Neutrophil (primary cell): ENCODE measurements around the gene KIAA0825.

Source experiments
- H3K27ac ChIP-seq: fragments of 200-600 bp; sonication (generic); 2 replicates; pipeline ENCODE4 v1.5.1; 2016; ENCODE audit warnings: mild to moderate bottlenecking, moderate library complexity
- H3K27me3 ChIP-seq: fragments of 200-600 bp; sonication (generic); 2 replicates; pipeline ENCODE4 v1.6.0; 2016; ENCODE audit warnings: mild to moderate bottlenecking
- H3K36me3 ChIP-seq: fragments of 200-600 bp; sonication (generic); 2 replicates; pipeline ENCODE4 v1.5.1; 2017
- H3K4me1 ChIP-seq, 2 experiments: fragments of 200-600 bp in 1 of 2; sonication (generic) in 1 of 2; 1 replicate in 1 of 2; 2 replicates in 1 of 2; pipeline versions ENCODE4 v1.5.1 to v1.6.1; 2013 to 2016; ENCODE audit warnings: low read depth in 1 of 2, low read length in 1 of 2, mild to moderate bottlenecking in 1 of 2, moderate library complexity in 1 of 2; ENCODE audit not compliant: control insufficient read depth in 1 of 2, insufficient read depth in 1 of 2
- H3K4me3 ChIP-seq, 2 experiments: fragments of 200-600 bp in 1 of 2; sonication (generic) in 1 of 2; 1 replicate in 1 of 2; 2 replicates in 1 of 2; pipeline ENCODE4 v1.5.1; 2013 to 2016; ENCODE audit warnings: low read depth in 1 of 2, low read length in 1 of 2, mild to moderate bottlenecking in 1 of 2, moderate library complexity in 1 of 2
- H3K9me3 ChIP-seq: fragments of 200-600 bp; sonication (generic); 2 replicates; pipeline ENCODE4 v1.5.1; 2016
- TF ChIP-seq, protein P1 (sequence below): fragments of 200-600 bp; sonication (generic); IDR thresholded peaks from 2 replicates; pipeline ENCODE4 v1.5.1; 2016; ENCODE audit warnings: antibody characterized with exemption

KIAA0825 gene

DNA sequence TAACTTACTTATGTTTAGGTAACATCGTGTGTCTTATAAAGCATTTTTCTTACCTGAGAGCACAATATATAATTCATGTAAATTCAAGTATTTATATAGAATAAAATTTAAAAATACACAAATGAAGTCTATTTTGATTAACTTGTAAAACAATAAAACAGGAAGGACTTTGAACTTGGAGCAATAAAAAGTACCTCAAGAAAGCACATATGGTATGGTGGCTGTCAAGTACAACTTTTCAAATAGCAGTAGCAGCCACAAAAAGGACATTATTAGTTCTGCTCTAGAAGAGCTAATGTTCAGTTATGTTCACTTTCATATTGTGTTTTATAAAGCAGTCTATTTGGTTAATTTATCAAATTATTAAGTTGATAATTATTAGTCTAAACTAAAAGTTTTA is 31.5 kb upstream of the KIAA0825 start:
- TF ChIP-seq, protein P1, sequence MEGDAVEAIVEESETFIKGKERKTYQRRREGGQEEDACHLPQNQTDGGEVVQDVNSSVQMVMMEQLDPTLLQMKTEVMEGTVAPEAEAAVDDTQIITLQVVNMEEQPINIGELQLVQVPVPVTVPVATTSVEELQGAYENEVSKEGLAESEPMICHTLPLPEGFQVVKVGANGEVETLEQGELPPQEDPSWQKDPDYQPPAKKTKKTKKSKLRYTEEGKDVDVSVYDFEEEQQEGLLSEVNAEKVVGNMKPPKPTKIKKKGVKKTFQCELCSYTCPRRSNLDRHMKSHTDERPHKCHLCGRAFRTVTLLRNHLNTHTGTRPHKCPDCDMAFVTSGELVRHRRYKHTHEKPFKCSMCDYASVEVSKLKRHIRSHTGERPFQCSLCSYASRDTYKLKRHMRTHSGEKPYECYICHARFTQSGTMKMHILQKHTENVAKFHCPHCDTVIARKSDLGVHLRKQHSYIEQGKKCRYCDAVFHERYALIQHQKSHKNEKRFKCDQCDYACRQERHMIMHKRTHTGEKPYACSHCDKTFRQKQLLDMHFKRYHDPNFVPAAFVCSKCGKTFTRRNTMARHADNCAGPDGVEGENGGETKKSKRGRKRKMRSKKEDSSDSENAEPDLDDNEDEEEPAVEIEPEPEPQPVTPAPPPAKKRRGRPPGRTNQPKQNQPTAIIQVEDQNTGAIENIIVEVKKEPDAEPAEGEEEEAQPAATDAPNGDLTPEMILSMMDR, result no peak
- Histone ChIP-seq H3K4me1 (no peaks in the 10 kb centered on the region), H3K27ac (no peak overlapping the region), H3K4me3 (no peak overlapping the region), H3K9me3 (no peaks in the 10 kb centered on the region), H3K27me3 (no peaks in the 10 kb centered on the region), H3K36me3 (peaks cover 9% of the 10 kb centered on the region)

DNA sequence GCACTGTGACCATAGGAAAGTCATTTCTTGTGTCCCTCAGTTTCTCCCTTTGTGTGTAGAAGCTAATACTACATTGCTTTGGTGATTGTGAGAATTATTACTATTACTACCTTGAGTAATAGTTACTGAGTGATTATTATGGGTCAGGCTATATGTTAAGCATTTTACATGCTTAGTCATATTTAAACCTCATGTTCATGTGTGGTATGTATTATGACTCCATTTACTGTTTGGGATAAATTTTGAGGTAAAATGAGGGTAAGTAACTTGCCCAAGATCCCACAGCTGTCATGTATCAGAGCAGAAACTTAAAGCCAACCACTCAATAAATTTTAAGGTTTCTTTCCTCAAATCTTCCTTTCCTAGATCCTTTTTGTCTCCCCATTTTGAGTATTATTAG is 28.4 kb upstream of the KIAA0825 start:
- Histone ChIP-seq H3K4me1 (no peaks in the 10 kb centered on the region), H3K4me3 (no peak overlapping the region), H3K9me3 (no peaks in the 10 kb centered on the region), H3K27me3 (no peaks in the 10 kb centered on the region), H3K27ac (no peak overlapping the region), H3K36me3 (peaks cover 9% of the 10 kb centered on the region)
- TF ChIP-seq, protein P1, result no peak

DNA sequence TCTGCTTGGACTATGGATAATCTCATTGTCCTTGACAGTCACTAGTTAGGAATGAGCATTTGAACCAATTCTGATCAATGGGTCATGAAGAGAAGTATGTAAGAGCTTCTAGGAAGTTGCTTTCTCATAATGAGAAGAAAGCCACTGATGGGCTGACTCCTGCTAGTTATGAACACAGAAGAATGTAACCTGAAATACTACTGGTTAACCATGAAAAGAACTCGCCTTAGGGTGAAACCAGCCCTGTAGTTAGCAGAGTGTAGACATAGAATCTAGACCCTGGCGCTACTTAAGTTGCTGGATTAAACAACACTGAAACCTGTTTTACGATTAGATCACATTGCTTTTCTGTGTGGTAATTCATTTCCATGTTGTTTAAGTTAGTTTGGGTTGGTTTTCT is 26.6 kb upstream of the KIAA0825 start:
- peaks cover 9% of the 10 kb centered on the region for H3K36me3 ChIP-seq
- no peaks in the 10 kb centered on the region for H3K4me1 ChIP-seq
- no peak overlapping the region for H3K27ac ChIP-seq
- no peaks in the 10 kb centered on the region for H3K27me3 ChIP-seq
- H3K9me3 ChIP-seq, result no peaks in the 10 kb centered on the region
- TF ChIP-seq, protein P1, result no peak
- no peak overlapping the region for H3K4me3 ChIP-seq

DNA sequence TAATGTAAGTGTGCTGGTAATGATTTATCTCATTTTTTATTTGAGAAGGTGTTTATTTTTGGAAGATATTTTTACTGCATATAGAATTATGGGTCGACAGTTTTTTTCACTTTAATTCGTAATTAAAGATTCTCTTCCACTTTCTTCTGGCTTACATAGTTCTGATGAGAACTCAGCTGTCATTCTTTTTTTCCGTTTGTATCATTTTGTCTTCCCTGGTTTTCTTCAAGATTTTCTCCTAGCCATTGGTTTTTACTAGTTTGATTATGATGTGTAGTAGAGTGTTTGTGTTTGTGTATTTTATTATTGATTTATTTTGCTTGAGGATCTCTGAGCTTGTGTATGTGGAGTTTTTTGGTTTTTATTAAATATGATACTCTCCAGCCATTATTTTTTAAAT is 21.8 kb upstream of the KIAA0825 start:
- no peak overlapping the region for H3K4me3 ChIP-seq
- no peaks in the 10 kb centered on the region for H3K27me3 ChIP-seq
- no peaks in the 10 kb centered on the region for H3K4me1 ChIP-seq
- no peak overlapping the region for H3K27ac ChIP-seq
- no peaks in the 10 kb centered on the region for H3K9me3 ChIP-seq
- TF ChIP-seq, protein P1, result no peak
- no peaks in the 10 kb centered on the region for H3K36me3 ChIP-seq

DNA sequence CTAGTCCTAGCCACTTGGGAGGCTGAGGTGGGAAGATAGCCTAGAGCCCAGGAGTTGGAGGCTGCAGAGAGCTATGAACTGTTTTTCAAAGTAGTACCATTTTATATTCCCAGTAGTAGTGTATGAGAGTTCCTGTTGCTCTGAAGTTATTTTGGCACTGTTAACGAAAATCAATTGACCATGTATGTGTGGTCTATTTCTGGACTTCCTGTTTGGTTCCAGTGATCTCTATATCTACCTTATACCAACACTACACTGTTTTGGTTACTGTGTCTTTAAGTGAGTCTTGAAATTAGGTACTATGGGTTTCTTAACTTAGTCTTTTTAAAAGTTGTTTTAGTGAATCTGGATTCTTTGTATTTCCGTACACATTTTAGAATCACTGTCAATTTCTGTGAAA is 13.6 kb upstream of the KIAA0825 start:
- TF ChIP-seq, protein P1, result no peak
- Histone ChIP-seq H3K27me3 (no peaks in the 10 kb centered on the region), H3K36me3 (peaks cover 25% of the 10 kb centered on the region), H3K4me1 (no peaks in the 10 kb centered on the region), H3K9me3 (no peaks in the 10 kb centered on the region), H3K4me3 (no peak overlapping the region), H3K27ac (no peak overlapping the region)

DNA sequence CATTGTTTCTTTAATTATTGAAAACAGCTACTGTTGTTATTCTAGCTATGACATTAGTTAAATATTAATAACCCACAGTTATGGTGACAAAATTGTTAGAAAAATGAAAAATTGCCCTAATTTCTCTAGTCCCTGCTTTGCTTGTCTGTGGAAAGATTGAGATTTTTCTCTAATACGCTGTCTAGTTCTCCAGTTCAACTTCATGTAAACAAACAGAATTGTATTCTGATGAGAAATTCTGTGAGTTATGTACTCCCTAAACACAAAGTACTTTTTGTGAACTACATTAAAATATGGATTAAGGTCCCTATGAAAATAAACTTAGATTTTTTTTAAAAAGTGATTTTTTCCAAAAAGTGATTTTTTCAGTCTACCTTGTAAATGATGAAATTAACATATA is 8.8 kb upstream of the KIAA0825 start:
- Histone ChIP-seq H3K27ac (no peak overlapping the region), H3K27me3 (no peaks in the 10 kb centered on the region), H3K9me3 (no peaks in the 10 kb centered on the region), H3K36me3 (peaks cover 20% of the 10 kb centered on the region), H3K4me3 (no peak overlapping the region), H3K4me1 (no peaks in the 10 kb centered on the region)
- TF ChIP-seq, protein P1, result no peak
